GM12878 (cell line): ENCODE data around the gene KRTCAP3.

ENCODE experiments used
- EGR1 ChIP-seq, 2 experiments: IDR thresholded peaks; 1 replicate in 1 of 2; 2 replicates in 1 of 2; pipeline ENCODE4 v1.6.1; 2011 to 2012; ENCODE audit warnings: low read depth in 2 of 2, low read length in 2 of 2, borderline replicate concordance in 1 of 2, mild to moderate bottlenecking in 1 of 2, moderate library complexity in 1 of 2
- EZH2 ChIP-seq: IDR thresholded peaks from 2 replicates; pipeline ENCODE4 v1.6.1; 2012; ENCODE audit warnings: low read depth, mild to moderate bottlenecking, control low read depth, inconsistent platforms, low read length, borderline replicate concordance; ENCODE audit not compliant: control insufficient read depth
- GABPA ChIP-seq: IDR thresholded peaks from 2 replicates; pipeline ENCODE4 v1.6.1; 2014; ENCODE audit warnings: antibody characterized with exemption, low read depth, mild to moderate bottlenecking, inconsistent platforms
- HDAC2 ChIP-seq: fragments of 200-600 bp; sonication (generic); IDR thresholded peaks from 2 replicates; pipeline ENCODE4 v1.6.1; 2017
- IKZF1 ChIP-seq: fragments of 450-650 bp; conservative IDR thresholded peaks from 2 replicates; pipeline ENCODE4 v1.6.1; 2017; ENCODE audit warnings: antibody characterized with exemption, mild to moderate bottlenecking
- NFIC ChIP-seq: IDR thresholded peaks from 2 replicates; pipeline ENCODE4 v1.6.1; 2012; ENCODE audit warnings: low read depth, mild to moderate bottlenecking, inconsistent platforms, low read length, moderate library complexity
- SUPT20H ChIP-seq: IDR thresholded peaks from 2 replicates; pipeline ENCODE4 v1.6.1; 2011; ENCODE audit warnings: low read depth, mild to moderate bottlenecking, low read length, moderate library complexity, borderline replicate concordance; ENCODE audit not compliant: control insufficient read depth

DNA sequence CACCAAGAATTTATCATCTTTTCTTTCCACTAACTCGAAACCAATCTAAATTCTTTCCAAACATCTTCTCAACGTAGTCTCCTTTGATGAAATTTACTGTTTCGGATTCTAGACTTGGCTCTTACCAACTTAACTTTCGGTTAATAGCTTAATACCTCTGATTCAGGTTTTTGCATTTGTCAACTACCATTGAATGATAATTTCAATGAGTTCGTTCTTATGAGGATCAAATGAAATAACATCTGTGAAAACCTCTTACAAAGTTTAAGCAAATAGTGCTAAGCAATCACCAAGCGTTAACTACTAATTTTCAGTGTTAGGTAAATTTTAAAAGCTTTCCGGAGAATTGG lies 14.3 kb upstream of the KRTCAP3 start:
- TF ChIP-seq EZH2 (no peak), GABPA (0 out of 2 replicates have a peak, but pooled peaks have one; percentile 5), NFIC (no peak), IKZF1 (no peak), HDAC2 (no peak), SUPT20H (no peak), EGR1 (IDR thresholded peaks at IDR 0.05; ENCODE audit: borderline replicate concordance in 1 of 2, low read depth in 2 of 2, low read length in 2 of 2) (no peak)
